Neural crest cell (in vitro differentiated cells): ENCODE results near the gene C2orf49. TPM values are rescaled to one million over a fixed set of nuclear protein-coding genes. Genes with fewer than 3 reads are reported as not detected.

Experiments used
- DNase-seq: peaks from one replicate; pipeline ENCODE4 v3.0.0; 2021; ENCODE audit warnings: low read depth, mixed read lengths, low spot score
- H3K27ac Mint-ChIP-seq: one replicate; pipeline ENCODE4 v1.8.0; 2021; ENCODE audit warnings: mild to moderate bottlenecking, mixed read lengths; ENCODE audit not compliant: unreplicated experiment
- H3K27me3 Mint-ChIP-seq: 2 replicates; pipeline ENCODE4 v1.8.0; 2021; ENCODE audit warnings: low read depth, mild to moderate bottlenecking, mixed read lengths
- H3K36me3 Mint-ChIP-seq: 2 replicates; pipeline ENCODE4 v1.8.0; 2021; ENCODE audit warnings: low read depth, mild to moderate bottlenecking, mixed read lengths
- H3K4me1 Mint-ChIP-seq: 2 replicates; pipeline ENCODE4 v1.8.0; 2021; ENCODE audit warnings: mixed read lengths
- H3K4me3 Mint-ChIP-seq: one replicate; pipeline ENCODE4 v1.8.0; 2021; ENCODE audit warnings: mild to moderate bottlenecking, mixed read lengths
- H3K9me3 Mint-ChIP-seq: 2 replicates; pipeline ENCODE4 v1.8.0; 2021; ENCODE audit warnings: mixed read lengths
- total RNA-seq: library from RNA; stranded (reverse); gene quantifications from 2 replicates; pipeline ENCODE4 v1.2.1, GENCODE V29; 2021
- TF ChIP-seq, protein P1 (sequence below): fragments of 200-600 bp; sonication (generic); conservative IDR thresholded peaks from 2 replicates; pipeline ENCODE4 v1.5.0; 2021; ENCODE audit warnings: antibody characterized with exemption, mild to moderate bottlenecking

C2orf49 gene
- total RNA-seq, 1 donor from 2014 or later: 19.9 TPM

DNA sequence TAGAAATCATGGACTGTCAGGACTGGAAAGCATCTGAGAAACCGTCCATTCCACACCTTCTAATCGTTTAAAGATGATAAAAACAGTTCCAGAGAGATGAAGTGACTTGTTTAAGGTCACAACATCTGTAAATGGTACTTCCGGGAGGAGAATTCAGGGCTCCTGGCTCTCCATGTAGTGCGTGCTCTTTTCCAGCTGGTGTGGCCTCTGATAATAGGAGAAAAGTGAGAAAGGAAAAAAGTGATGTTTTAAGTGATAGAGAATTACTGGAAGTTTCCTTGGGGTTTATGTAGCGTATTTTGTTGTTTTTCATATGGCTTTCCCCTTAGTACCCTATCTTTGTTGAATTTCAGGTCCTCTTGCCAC is 663 bp downstream of the C2orf49 start:
- peak overlapping the region; percentile 93 for H3K27ac Mint-ChIP-seq
- no peak for DNase-seq
- no peaks in the 10 kb centered on the region for H3K36me3 Mint-ChIP-seq
- no peaks in the 10 kb centered on the region for H3K9me3 Mint-ChIP-seq
- peaks cover 35% of the 10 kb centered on the region for H3K4me1 Mint-ChIP-seq
- TF ChIP-seq, protein P1, sequence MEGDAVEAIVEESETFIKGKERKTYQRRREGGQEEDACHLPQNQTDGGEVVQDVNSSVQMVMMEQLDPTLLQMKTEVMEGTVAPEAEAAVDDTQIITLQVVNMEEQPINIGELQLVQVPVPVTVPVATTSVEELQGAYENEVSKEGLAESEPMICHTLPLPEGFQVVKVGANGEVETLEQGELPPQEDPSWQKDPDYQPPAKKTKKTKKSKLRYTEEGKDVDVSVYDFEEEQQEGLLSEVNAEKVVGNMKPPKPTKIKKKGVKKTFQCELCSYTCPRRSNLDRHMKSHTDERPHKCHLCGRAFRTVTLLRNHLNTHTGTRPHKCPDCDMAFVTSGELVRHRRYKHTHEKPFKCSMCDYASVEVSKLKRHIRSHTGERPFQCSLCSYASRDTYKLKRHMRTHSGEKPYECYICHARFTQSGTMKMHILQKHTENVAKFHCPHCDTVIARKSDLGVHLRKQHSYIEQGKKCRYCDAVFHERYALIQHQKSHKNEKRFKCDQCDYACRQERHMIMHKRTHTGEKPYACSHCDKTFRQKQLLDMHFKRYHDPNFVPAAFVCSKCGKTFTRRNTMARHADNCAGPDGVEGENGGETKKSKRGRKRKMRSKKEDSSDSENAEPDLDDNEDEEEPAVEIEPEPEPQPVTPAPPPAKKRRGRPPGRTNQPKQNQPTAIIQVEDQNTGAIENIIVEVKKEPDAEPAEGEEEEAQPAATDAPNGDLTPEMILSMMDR: no peak
- H3K4me3 Mint-ChIP-seq: peak overlapping the region; percentile 99
- H3K27me3 Mint-ChIP-seq: no peaks in the 10 kb centered on the region

DNA sequence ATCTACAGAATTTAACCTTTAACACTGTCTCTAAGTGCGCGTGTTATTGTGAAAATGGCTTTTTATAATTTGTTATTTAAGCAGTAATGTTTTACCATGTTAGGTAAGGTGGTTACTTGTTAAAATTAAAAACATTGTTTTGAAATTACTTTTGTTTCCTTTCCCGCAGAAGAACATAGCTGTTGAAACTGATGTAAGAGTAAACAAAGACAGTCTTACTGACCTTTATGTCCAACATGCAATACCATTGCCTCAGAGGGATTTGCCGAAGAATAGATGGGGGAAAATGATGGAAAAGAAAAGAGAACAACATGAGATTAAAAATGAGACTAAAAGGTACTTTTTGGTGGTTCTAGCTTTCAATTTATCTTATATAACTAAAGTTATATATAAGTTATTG is 2.1 kb downstream of the C2orf49 start:
- TF ChIP-seq, protein P1: no peak
- no peak overlapping the region for H3K27ac Mint-ChIP-seq
- H3K27me3 Mint-ChIP-seq: no peaks in the 10 kb centered on the region
- no peaks in the 10 kb centered on the region for H3K9me3 Mint-ChIP-seq
- peak overlapping the region; percentile 99 for H3K4me3 Mint-ChIP-seq
- peaks cover 35% of the 10 kb centered on the region for H3K4me1 Mint-ChIP-seq
- H3K36me3 Mint-ChIP-seq: no peaks in the 10 kb centered on the region
- DNase-seq: no peak

DNA sequence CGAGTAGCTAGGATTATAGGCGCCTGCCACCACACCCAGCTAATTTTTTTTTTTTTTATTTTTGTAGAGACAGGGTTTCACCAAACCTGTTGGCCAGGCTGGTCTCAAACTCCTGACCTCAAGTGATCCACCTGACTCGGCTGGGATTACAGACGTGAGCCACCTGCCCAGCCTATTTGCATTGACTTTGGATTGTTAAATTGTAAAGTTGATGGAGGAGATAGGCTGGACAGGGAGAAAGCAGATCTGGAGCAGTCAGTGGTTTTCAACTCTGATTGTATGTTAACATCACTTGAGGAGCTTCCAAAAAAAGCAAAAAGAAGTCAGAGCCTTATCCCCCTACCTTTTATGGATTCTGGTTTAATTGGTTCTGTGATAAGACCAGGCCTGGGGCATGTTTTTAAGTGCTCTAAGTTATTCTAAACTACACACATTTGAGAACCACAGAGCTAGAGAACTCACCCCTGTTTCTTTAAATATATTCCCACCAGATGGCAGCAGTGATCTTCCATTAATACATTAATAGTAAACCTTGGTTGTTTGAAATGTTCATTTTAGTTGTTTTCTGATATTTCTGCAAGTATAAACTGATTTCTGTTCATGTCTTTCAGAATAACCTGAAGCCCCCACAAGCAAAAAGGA is 7.5 kb downstream of the C2orf49 start:
- Mint-ChIP-seq H3K9me3 (no peaks in the 10 kb centered on the region), H3K4me1 (no peaks in the 10 kb centered on the region), H3K36me3 (peaks cover 2% of the 10 kb centered on the region), H3K27ac (no peak overlapping the region), H3K4me3 (no peak overlapping the region), H3K27me3 (no peaks in the 10 kb centered on the region)
- no peak for DNase-seq
- TF ChIP-seq, protein P1: peak; percentile 63

DNA sequence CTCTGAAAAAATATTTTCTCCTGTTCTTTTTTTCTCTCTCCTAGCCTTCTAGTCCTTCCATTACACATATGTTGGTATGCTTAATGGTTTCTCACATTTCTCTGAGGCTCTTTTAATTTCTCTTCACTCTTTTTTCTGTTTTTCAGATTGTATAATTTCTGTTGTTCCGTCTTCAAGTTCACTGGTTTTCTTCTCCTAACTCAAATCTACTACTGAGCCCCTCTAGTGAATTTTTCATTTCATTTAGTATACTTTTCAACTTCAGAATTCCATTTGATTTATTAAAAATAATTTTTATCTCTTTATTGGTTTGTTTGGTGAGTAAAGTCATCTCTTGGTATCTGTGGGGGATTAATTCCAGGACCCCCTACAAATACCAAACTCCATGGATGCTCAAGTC is 19.8 kb downstream of the C2orf49 start:
- no peaks in the 10 kb centered on the region for H3K4me1 Mint-ChIP-seq
- TF ChIP-seq, protein P1: no peak
- H3K36me3 Mint-ChIP-seq: peaks cover 29% of the 10 kb centered on the region
- H3K27me3 Mint-ChIP-seq: no peaks in the 10 kb centered on the region
- DNase-seq: no peak
- H3K27ac Mint-ChIP-seq: no peak overlapping the region
- H3K9me3 Mint-ChIP-seq: peaks cover 3% of the 10 kb centered on the region
- no peak overlapping the region for H3K4me3 Mint-ChIP-seq

DNA sequence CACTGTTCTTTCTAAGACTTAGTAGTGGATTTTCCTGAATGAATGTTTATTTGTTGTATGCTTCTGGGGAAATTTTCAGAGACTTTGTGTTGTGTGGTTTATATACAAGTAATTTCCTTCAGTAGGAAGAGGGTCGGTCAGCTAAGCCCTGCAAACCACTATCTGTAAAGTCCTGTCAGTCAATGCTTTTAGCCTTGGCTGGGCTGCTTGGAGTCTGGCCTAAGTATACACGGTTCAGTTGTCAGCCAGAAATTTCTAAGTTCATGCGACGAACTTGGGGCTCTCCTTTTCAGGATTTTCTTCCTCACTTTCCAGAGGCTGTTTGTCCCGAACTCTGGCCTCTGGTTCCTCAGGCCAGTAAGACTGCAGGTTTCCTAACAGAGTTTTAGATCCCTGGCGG is 21.3 kb downstream of the C2orf49 start:
- Mint-ChIP-seq H3K27me3 (no peaks in the 10 kb centered on the region), H3K36me3 (peaks cover 26% of the 10 kb centered on the region), H3K9me3 (peaks cover 3% of the 10 kb centered on the region), H3K4me1 (no peaks in the 10 kb centered on the region), H3K4me3 (no peak overlapping the region), H3K27ac (no peak overlapping the region)
- TF ChIP-seq, protein P1: no peak
- no peak for DNase-seq
